GM19193 (cell line): ENCODE data around the gene CIAO2B.

Source experiments
- POLR2A ChIP-seq: IDR thresholded peaks from 4 replicates; pipeline ENCODE4 v1.6.1; 2011; ENCODE audit not compliant: insufficient read depth, insufficient read length; ENCODE audit errors: extremely low read depth

The CIAO2B gene

DNA sequence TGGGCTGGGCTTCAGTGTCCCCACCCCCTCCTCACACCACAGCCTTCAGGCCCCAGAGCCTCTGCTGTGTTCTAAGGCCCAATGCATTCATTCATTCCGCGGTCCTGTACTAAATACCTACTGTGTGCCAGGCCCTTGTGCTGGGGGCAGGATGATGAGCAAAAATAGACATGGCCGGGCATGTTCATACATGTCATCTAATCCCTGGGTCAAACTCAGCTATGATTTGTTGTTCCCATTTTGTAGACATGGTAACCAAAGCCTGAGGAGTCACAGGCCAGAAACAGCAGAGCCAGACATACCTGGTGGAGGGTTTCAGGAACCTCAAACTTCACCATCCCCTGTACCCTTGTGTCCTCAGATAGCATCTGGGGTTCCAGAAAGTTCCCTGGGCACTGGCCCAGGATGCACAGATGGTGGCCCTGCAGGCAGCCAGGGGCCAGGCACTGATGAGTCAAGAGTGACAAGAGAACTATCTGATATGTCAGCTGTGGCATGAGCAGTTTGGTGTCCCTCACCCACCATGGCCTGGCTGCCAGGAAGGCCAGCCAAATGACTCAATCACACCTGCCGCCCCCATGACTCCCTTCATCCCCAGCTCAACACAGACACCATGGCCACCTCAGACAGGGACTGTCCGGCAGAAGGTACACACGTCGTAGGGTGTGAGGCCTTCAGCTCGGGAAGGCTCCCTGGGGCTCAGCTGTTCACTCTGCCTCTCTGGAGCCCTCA, 6.1 kb downstream of the CIAO2B start:
- TF ChIP-seq POLR2A: no peak

DNA sequence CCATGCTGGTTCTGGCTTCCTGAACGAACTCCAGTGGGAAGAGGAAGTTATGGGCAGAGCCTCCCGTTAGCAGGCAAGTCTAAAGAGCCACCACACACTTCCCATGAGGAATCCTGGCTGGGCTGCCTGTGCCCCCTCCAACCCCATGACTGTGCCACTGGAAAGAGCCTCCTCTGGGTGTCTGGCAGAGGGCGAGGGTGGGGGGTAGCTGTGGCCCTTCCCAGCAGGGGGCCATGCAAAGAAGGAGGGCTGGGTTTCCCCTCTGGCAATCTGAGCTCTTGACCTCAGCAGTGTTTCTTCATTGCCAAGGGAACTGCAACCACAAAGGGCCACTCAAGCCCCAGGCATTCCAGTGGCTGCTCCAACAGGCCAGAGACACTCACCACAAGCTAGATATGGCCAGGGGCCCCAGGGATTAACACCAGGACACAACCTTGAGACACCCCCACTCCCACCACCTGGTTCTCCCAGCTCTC, 7.2 kb downstream of the CIAO2B start:
- TF ChIP-seq POLR2A: no peak

DNA sequence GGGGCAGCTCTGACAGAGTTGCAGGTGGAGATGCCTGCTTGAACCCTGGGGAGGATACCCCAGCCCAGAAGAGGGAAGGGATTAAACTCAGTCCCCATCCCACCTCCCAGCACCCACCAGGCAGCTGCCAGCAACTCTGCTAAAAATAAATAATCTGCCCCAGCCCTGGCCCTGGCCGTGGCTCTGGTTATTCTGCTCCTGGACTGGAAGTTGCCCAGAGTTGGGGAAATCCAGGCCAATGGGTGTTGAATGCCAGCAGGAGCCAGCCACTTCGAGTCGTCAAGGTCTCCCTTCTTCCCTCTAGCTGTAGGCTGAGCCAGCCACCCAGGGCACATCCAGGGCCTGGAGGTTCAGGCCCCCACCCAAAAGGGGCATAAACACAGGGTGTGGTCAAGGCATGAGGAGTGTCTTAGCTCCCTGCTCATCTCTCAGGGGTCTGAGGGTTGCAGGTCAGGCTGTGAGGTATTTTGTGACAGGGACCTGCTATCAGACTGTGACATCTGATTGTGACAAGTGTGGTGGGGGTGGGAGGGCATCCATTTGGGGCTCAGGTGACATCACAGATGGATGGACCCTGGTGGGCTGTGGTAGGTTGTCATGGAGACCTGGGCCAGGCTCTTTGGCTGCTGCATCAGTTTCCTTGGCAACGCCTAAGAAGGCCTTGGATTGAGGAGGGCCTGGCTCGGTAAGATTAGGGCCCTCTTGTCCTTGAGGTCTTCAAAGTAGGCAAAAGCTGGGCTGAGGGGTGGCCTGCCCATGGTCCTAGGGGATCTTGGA, 7.8 kb downstream of the CIAO2B start:
- no peak for TF ChIP-seq POLR2A

DNA sequence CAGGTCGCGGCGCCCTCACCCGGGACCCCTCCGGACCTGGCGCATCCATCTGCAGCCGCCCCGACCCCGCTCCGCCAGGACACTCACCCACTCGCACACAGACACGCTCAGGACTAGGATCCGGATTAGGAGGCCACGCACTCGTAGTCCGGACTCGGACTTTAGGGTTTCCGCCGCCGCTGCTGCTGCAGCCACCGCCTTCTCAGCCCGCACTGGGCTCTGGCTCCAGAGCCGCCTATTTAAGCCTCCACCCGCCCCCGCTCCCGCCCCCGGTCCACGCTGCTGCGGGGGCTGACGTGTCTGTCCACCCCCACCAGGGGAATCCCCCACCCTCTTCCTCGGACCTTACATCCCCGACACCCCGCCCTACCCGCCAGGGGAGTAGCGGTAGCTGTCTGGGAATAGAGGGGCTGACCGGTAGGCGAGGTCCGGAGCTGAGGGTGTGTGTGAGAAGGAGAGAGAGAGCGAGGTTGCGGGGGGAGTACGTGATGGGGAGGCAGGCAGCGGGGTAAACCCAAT, 8.8 kb downstream of the CIAO2B start, which contains the start of gene RRAD:
TSS of gene RRAD (minus strand) at position 214 of the 519 bp plus-strand sequence. CDS start 356 bp downstream, outside the sequence.
- peak; percentile 53 for TF ChIP-seq POLR2A

DNA sequence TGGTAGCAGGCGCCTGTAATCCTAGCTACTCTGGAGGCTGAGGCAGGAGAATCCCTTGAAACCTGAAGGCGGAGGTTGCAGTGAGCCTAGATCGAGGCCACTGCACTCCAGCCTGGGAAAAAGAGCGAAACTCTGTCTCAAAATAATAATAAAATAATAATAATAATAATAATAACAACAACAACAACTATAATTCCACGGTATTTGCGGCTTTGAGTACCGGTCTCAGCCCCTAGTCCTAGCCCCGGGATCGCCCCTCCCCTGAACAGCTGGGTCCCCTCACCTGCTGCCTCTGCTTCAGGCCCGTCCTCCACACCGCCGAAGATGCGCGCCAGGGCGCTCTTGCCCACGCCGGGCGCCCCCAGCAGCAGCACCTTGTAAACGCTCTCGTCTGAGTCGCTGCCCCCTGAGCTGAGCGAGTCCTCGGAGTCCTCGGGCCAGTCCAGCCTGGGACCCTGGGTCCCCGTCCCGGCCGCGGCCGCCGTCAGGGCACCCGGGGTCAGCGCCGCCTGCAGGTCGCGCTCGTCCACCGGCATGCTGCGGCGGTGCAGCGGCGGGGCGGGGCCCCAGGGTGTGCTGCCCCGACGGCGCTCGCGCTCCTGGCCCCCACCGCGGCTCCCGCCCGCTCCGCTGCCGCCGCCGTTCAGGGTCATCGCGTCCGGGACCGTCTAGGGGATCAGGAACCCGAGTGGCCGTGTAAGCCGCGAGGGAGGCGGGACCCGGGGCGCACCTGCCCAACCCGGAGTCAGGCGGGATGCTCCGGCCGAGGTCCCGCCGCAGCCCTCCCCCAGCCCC, 9.5 kb downstream of the CIAO2B start:
- no peak for TF ChIP-seq POLR2A

DNA sequence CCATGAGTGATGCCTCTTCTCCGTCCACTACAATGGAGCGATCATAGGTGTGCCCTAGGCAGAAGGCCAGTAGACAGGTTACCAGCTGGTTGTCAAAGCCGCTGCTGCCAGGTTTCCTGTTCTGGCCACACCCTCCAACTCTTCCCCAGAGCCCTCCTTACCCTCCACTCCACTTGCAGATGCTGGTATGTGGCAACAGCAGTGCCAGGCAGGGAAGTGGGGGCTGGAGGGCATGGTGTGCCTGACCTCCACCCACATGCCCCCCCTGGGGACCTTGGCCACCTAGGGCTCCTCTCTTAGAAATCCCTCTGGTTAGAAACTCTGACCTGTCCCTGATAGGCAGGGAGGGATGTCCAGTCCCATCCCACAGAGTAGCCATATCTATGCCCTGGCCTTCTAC, 10.3 kb downstream of the CIAO2B start:
- TF ChIP-seq POLR2A: no peak

DNA sequence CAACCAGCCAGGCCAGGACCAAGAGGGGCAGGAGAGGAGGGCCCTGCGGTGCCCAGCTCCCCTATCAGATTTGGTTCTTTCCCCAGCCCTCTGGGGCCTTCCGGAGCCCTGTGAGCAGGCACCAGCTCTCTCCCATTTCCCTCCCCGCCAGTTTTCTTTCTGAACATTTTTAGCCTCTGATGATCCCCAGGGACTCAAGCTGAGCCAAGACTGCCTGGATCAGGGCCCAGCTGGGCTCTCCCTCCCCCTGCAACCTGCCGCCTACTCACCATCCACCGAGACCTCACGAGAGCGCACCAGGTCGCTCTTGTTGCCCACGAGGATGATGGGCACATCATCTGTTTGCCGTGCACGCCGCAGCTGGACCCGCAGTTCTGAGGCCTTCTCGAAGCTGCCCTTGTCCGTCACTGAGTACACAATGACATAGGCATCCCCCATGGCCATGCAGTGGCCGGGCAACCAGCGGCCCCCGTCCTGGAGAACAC, 10.9 kb downstream of the CIAO2B start:
- TF ChIP-seq POLR2A: no peak

DNA sequence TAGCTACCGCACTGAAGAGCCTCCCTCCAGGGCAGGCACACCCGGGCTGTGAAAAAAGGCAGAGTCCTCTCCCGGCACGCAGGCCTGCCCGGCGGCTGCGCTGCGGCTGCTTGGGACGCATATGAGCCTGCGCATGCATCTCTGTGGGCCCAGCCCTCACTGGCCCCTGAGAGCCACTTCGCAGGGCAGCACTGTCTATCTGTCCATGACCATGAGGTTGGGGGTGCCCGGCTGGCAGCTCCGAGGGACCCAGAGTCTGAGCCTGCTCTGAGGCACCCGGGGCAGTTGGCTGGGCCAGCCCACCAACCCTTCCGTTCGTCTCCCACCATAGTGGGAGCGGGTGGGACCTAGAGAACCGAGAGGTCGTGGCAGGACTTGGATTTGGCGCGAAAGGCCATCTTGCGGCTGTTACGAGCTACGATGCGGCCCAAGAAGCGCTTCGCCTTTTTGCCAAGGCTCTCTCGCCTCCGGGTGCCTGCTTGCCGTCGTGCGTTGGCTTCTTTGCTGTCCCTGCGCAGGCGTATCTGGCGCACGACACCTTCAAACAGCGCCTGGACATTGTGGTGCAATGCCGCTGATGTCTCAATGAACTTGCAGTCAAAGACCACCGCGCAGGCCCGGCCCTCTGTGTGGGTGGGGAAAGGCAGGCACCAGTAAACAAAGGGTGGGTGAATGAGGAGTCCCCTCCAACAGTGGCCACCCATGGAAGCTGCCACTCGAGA, 12.3 kb downstream of the CIAO2B start:
- no peak for TF ChIP-seq POLR2A

DNA sequence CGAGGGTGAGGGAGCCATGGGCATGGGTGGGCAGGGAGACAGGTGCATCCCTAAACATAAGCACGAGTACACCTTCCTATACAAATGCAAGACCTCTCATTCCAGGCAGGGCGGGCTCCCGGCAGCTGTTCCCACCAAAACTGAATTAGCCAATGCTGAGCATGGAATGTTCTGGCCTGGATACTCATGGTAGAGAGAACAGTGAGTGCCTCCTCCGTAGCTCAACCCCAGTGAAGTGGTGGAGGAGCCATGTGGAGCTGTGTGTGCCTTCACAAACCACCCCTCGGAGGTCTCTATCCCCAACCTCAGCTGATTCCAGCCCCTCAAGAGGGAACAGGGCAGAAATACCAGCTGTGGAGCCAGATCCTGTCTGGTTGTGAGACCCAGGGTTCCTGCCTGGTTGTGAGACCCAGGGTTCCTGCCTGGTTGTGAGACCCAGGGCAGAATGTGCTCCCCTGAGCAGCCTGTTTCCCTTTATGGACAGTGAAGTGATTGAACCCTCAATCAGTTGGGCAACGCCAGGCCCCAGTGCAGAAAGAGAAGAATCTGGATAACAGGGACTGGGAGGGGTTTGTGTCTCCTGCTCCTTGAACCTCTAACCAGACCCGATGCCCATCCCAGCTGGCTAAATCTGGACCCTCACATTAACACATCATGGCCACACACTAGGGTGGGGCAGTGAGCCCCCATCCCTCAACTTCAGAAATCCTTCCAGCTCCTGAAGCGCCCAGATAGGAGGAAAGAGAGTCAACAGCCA, 13.1 kb downstream of the CIAO2B start:
- no peak for TF ChIP-seq POLR2A

DNA sequence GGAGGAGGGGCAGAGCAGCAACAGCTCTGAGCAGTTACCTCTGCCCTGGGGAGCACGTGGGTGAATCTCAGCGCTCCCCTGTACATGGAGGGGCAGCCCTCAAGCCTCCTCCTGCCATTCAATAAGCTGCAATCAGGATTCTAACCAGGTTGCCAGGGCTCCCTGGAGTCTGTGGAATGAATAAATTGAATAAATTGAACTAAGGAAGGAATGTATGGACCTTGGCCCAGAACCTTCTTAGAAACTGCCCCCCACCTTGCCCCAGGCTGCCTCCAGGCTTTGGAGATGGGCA, 14.0 kb downstream of the CIAO2B start:
- no peak for TF ChIP-seq POLR2A

DNA sequence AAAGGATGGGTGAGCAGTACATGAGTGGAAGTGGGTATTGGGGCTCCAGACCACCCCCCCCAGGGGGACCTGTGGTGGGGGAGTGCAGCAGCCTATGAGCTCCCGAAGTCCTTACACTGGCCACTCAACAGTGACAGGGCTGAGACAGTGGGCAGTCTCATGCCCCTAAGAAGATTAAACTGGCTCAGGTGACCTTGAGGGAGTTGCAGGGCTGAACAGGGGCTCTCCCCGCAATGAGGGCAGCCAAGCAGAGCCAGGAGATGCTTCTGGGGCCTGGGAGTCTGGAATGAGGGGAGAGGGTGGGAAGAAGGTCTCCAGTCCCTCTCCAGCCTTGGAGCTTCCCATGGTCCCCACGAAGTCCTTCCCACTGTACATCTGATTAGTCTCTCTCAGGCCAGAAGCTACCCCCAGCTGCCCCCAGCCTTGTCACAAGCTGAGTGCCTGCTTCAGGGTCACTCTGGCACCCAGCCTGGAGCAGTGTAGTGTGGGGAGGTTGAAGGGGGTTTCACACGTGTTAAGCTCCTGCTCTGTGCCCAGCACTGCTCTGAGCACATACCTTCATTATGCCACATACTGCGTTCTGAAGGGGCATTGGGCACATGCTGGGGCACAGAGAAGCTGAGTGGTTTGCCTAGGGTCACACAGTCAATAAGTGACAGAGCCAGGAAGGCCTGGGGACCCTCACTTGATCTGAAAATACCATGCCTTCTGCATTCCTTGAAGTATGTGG, 14.5 kb downstream of the CIAO2B start:
- no peak for TF ChIP-seq POLR2A

DNA sequence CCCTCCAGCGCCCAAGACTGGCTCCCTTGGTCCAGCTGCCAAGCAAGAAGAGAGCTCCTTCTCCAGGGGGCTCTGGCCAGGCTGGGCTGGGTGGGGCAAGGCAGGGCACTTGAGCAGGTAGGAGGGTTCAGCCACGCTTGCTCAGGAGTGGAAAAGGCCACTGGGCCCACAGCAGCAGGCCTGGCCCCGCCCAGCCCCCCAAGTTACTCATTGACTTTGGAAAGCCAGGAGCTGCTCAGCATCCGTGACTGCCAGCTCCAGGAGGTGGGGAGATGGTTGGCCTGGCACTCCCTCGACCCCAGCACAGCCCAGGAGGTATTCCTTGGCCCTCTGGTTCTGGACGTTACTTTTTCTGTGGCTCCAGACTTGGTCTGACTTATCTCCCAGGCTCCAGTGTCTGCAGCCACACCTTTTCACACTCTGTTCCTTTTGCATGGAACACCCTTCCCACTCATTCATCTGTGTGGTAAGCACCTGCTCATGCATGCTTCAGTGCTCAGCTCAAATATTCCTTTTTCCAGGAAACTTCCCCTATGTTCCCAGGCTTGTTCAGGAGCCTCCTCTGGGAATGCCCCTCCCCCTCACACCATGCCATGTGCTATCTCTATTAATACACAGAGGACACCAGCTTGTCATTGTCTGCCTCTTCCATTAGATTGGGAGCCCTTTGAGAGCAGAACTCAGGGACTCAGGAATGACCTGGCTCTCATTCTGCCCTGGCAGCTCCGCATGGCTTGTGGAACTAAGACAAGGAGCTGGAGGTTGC, 15.2 kb downstream of the CIAO2B start, which contains the start of gene CDH16:
TSS of gene CDH16 (minus strand) at position 83 of the 766 bp plus-strand sequence. CDS start 820 bp downstream, outside the sequence.
- TF ChIP-seq POLR2A: no peak

DNA sequence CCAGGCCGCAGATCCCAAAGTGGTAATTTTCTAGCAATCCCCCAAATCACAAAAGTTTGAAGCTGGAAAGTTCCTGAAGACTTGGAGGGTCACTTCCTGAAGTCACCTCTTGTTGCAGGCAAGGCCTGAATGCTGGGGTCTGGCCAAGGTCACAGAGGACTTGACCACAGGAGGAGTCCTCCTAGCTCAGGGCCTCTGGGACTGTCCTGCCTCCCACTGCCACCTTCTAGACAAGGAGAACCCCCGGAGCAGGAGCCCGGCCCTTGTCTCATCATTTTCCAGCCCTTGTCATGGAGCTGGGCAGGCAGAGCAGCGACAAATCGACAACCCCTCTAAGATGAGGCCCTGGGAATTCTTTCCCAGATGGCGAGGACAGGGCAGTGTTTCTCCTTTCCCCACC, 15.8 kb downstream of the CIAO2B start:
- no peak for TF ChIP-seq POLR2A

DNA sequence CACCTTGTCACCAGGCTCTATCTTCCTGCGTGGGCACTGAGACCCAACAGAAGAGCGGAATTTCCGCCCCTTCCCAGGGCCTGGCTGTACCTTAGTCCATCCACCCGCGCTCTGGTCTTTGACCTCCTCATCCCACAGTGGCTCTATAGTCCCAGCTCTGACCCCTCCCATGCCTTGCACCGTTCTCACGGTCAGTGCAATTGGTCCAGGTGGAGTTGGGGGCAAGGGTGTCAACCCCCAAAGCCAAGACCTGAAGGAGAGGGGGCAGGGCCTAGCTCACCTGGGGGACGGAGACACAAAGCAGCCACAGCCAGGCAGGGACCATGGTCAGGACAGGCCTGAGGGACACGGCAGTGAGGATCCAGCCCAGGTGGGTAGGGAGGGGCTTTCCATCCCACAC, 16.5 kb downstream of the CIAO2B start:
- no peak for TF ChIP-seq POLR2A
